Right cardiac atrium (tissue), 5 donors: ENCODE results near the gene C5. TPM values are rescaled to one million over a fixed set of nuclear protein-coding genes. Genes with fewer than 3 reads are reported as not detected.
"Not testable (repeated sequence)": the region's sequence is repeated elsewhere in the genome, so short reads cannot be mapped to it uniquely, and the experiment has no call there.

Source experiments
- ATAC-seq, 2 donors: fragments of 200-7000 bp; cut with Tn5 transposase; one replicate each; pipeline versions ENCODE4 v1.8.0 to v1.9.1; 2020; ENCODE audit warnings: moderate library complexity in 2 of 2, mild to moderate bottlenecking in 1 of 2
- DNase-seq, 3 donors: peaks; one replicate each; pipeline ENCODE4 v3.0.0-alpha.2; 2020
- H3K27ac ChIP-seq: one replicate; pipeline ENCODE4 v1.5.1; 2013; ENCODE audit warnings: mild to moderate bottlenecking, low read length, control low read depth, moderate library complexity
- H3K27me3 ChIP-seq: one replicate; pipeline ENCODE4 v1.6.1; 2013; ENCODE audit not compliant: control insufficient read depth, insufficient read depth
- H3K4me1 ChIP-seq: one replicate; pipeline ENCODE4 v1.6.1; 2013; ENCODE audit warnings: low read length; ENCODE audit not compliant: control insufficient read depth, insufficient read depth
- H3K4me3 ChIP-seq: one replicate; pipeline ENCODE4 v1.5.1; 2013; ENCODE audit warnings: low read length, control low read depth
- H3K9me3 ChIP-seq: one replicate; pipeline ENCODE4 v1.6.1; 2013; ENCODE audit warnings: low read length; ENCODE audit not compliant: control insufficient read depth
- whole genome bisulfite sequencing: extraction: QIAGEN DNeasy Blood & Tissue Kit; methylation state at CpG from one replicate; pipeline ENCODE4 v1.1.7; 2013; 5-methylcytosine and 5-hydroxymethylcytosine counted together
- intact Hi-C, 4 donors: fragments of 100-400 bp; cut with DNase I; formaldehyde crosslinking; loops; one replicate each; pipeline versions ENCODE4 v1.11.0 to v1.14.0; 2022 to 2023
- polyA plus RNA-seq: library from polyadenylated mRNA; stranded (reverse); fragments of 200-250 nt; gene quantifications from one replicate; pipeline ENCODE4 v1.2.3, GENCODE V29; 2013
- total RNA-seq, 4 donors: library from RNA; stranded (reverse); fragmentation: NEBNext Ultra II Directional; extraction: Animal tissue kit (Norgen Biotek cat#: 25700); gene quantifications; one replicate each; pipeline ENCODE4 v1.2.1, GENCODE V29; 2021
- donor health status: healthy with polysubstance abuse.
- donor health status: DM: no; HTN: yes; CAD: no.
- donor health status: DM: no; HTN: no; CAD: no.
- donor health status: DM: no; HTN: yes; CAD: no; lungs with severe emphysema.
- donor health status: DM: yes; HTN: yes; CAD: no.

Gene C5
- total and polyA plus RNA-seq, 5 donors: 0.67 to 1.9 (median 1.5) TPM

- H3K9me3 ChIP-seq: no peaks in the 10 kb centered on the region
- no peaks in the 10 kb centered on the region for H3K27me3 ChIP-seq
- H3K4me1 ChIP-seq: no peaks in the 10 kb centered on the region
- WGBS: 97% methylated on average over 2 of the region's 2 CpGs
- intact Hi-C loops: no loop called here
- no peak overlapping the region for H3K27ac ChIP-seq
- H3K4me3 ChIP-seq: no peak overlapping the region
- ATAC-seq (no peak), DNase-seq (no peak)
Measured at GRCh38 chr9:121048175-121048574, 1.9 kb downstream of the C5 start.

GRCh38 chr9:121038804-121039203 is 11.3 kb downstream of the C5 start:
- no peaks in the 10 kb centered on the region for H3K4me1 ChIP-seq
- intact Hi-C loops: no loop called here
- H3K27me3 ChIP-seq: no peaks in the 10 kb centered on the region
- DNase-seq (no peak), ATAC-seq (no peak)
- H3K9me3 ChIP-seq: no peaks in the 10 kb centered on the region
- no peak overlapping the region for H3K4me3 ChIP-seq
- no peak overlapping the region for H3K27ac ChIP-seq

- WGBS: 81% methylated on average over 2 of the region's 2 CpGs
- Histone ChIP-seq H3K4me3 (no peak overlapping the region), H3K27ac (no peak overlapping the region), H3K4me1 (no peaks in the 10 kb centered on the region), H3K27me3 (no peaks in the 10 kb centered on the region), H3K9me3 (no peaks in the 10 kb centered on the region)
- DNase-seq (no peak), ATAC-seq (no peak)
- intact Hi-C loops: no loop called here
Measured at GRCh38 chr9:121038362-121038761, 11.7 kb downstream of the C5 start.

- H3K4me1 ChIP-seq, H3K27ac ChIP-seq, H3K27me3 ChIP-seq, intact Hi-C loops, H3K9me3 ChIP-seq, DNase-seq, ATAC-seq, H3K4me3 ChIP-seq: not testable (repeated sequence)
Measured at GRCh38 chr9:121035717-121036116, 14.4 kb downstream of the C5 start.

GRCh38 chr9:121034529-121034928 is 15.5 kb downstream of the C5 start:
- intact Hi-C loops: no loop called here
- no peak for ATAC-seq
- 87% methylated on average over 2 of the region's 2 CpGs for WGBS
- no peak for DNase-seq
- Histone ChIP-seq H3K27me3 (no peaks in the 10 kb centered on the region), H3K27ac (no peak overlapping the region), H3K9me3 (no peaks in the 10 kb centered on the region), H3K4me3 (no peak overlapping the region), H3K4me1 (no peaks in the 10 kb centered on the region)

GRCh38 chr9:121029469-121029868 is 20.6 kb downstream of the C5 start:
- Histone ChIP-seq H3K27ac (no peak overlapping the region), H3K9me3 (no peaks in the 10 kb centered on the region), H3K4me1 (no peaks in the 10 kb centered on the region), H3K4me3 (no peak overlapping the region), H3K27me3 (no peaks in the 10 kb centered on the region)
- no peak for DNase-seq
- no peak for ATAC-seq
- 68% methylated on average over 1 of the region's 1 CpG for WGBS
- intact Hi-C loops: no loop called here

- H3K9me3 ChIP-seq, H3K27me3 ChIP-seq, intact Hi-C loops, H3K27ac ChIP-seq, ATAC-seq, DNase-seq, H3K4me1 ChIP-seq, H3K4me3 ChIP-seq: not testable (repeated sequence)
- 85% methylated on average over 4 of the region's 4 CpGs for WGBS
Measured at GRCh38 chr9:121028285-121028684, 21.8 kb downstream of the C5 start.

- no peak overlapping the region for H3K27ac ChIP-seq
- no peak for ATAC-seq
- H3K4me3 ChIP-seq: no peak overlapping the region
- DNase-seq: no peak
- no peaks in the 10 kb centered on the region for H3K4me1 ChIP-seq
- H3K9me3 ChIP-seq: no peaks in the 10 kb centered on the region
- no peaks in the 10 kb centered on the region for H3K27me3 ChIP-seq
- intact Hi-C loops: no loop called here
Measured at GRCh38 chr9:121026768-121027167, 23.3 kb downstream of the C5 start.

GRCh38 chr9:121026260-121026691 is 23.8 kb downstream of the C5 start:
- 84% methylated on average over 3 of the region's 3 CpGs for WGBS
- Histone ChIP-seq H3K27me3 (no peaks in the 10 kb centered on the region), H3K27ac (no peak overlapping the region), H3K4me1 (no peaks in the 10 kb centered on the region), H3K4me3 (no peak overlapping the region), H3K9me3 (no peaks in the 10 kb centered on the region)
- ATAC-seq (no peak), DNase-seq (no peak)
- intact Hi-C loops: no loop called here

GRCh38 chr9:121024237-121024636 is 25.8 kb downstream of the C5 start:
- no peak overlapping the region for H3K4me3 ChIP-seq
- intact Hi-C loops: no loop called here
- no peak overlapping the region for H3K27ac ChIP-seq
- no peaks in the 10 kb centered on the region for H3K27me3 ChIP-seq
- 75% methylated on average over 1 of the region's 2 CpGs for WGBS
- H3K4me1 ChIP-seq: no peaks in the 10 kb centered on the region
- ATAC-seq: no peak
- no peaks in the 10 kb centered on the region for H3K9me3 ChIP-seq
- DNase-seq: no peak

- ATAC-seq (no peak), DNase-seq (no peak)
- no peak overlapping the region for H3K27ac ChIP-seq
- no peak overlapping the region for H3K4me3 ChIP-seq
- WGBS: 73% methylated on average over 1 of the region's 1 CpG
- H3K9me3 ChIP-seq: no peaks in the 10 kb centered on the region
- intact Hi-C loops: no loop called here
- no peaks in the 10 kb centered on the region for H3K27me3 ChIP-seq
- no peaks in the 10 kb centered on the region for H3K4me1 ChIP-seq
Measured at GRCh38 chr9:121023064-121023463, 27.0 kb downstream of the C5 start.

- Histone ChIP-seq H3K27ac (no peak overlapping the region), H3K9me3 (no peaks in the 10 kb centered on the region), H3K27me3 (no peaks in the 10 kb centered on the region), H3K4me1 (no peaks in the 10 kb centered on the region), H3K4me3 (no peak overlapping the region)
- no peak for ATAC-seq
- intact Hi-C loops: no loop called here
- no peak for DNase-seq
- 73% methylated on average over 4 of the region's 4 CpGs for WGBS
Measured at GRCh38 chr9:121021301-121021700, 28.8 kb downstream of the C5 start.
